Hepatocyte (in vitro differentiated cells): Measurements from ENCODE around the gene MRI1. TPM values are rescaled to one million over a fixed set of nuclear protein-coding genes. Genes with fewer than 3 reads are reported as not detected.

Experiments used
- DNase-seq: peaks from one replicate; pipeline ENCODE4 v3.0.0-alpha.2; 2016; ENCODE audit warnings: low spot score
- H2AFZ ChIP-seq: fragments of 200-600 bp; sonication (generic); 2 replicates; pipeline ENCODE4 v1.6.0; 2016; ENCODE audit warnings: antibody characterized with exemption, mild to moderate bottlenecking
- H3K27ac ChIP-seq: fragments of 200-600 bp; sonication (generic); 2 replicates; pipeline ENCODE4 v1.5.1; 2016; ENCODE audit warnings: mild to moderate bottlenecking
- H3K27me3 ChIP-seq: fragments of 200-600 bp; sonication (generic); 2 replicates; pipeline ENCODE4 v1.6.1; 2016
- H3K36me3 ChIP-seq: fragments of 200-600 bp; sonication (generic); replicated peaks from 2 replicates; pipeline ENCODE4 v1.5.1; 2016; ENCODE audit warnings: low read depth; ENCODE audit not compliant: insufficient read depth
- H3K4me1 ChIP-seq: fragments of 200-600 bp; sonication (generic); 2 replicates; pipeline ENCODE4 v1.5.1; 2016; ENCODE audit warnings: mild to moderate bottlenecking, moderate library complexity; ENCODE audit not compliant: insufficient read depth
- H3K4me2 ChIP-seq: fragments of 200-600 bp; sonication (generic); 2 replicates; pipeline ENCODE4 v1.6.0; 2016
- H3K4me3 ChIP-seq: fragments of 200-600 bp; sonication (generic); 2 replicates; pipeline ENCODE4 v1.5.1; 2016; ENCODE audit warnings: mild to moderate bottlenecking
- H3K79me2 ChIP-seq: fragments of 200-600 bp; sonication (generic); 2 replicates; pipeline ENCODE4 v1.6.0; 2017; ENCODE audit warnings: mild to moderate bottlenecking
- H3K9me2 ChIP-seq: fragments of 200-600 bp; sonication (generic); replicated peaks from 2 replicates; pipeline ENCODE4 v1.6.0; 2017; ENCODE audit warnings: mild to moderate bottlenecking; ENCODE audit not compliant: insufficient read depth
- H3K9me3 ChIP-seq: fragments of 200-600 bp; sonication (generic); 2 replicates; pipeline ENCODE4 v1.5.1; 2016; ENCODE audit warnings: low read depth, mild to moderate bottlenecking
- H4K20me1 ChIP-seq: fragments of 200-600 bp; sonication (generic); 2 replicates; pipeline ENCODE4 v1.6.0; 2016; ENCODE audit warnings: mild to moderate bottlenecking; ENCODE audit not compliant: insufficient read depth, poor library complexity, severe bottlenecking
- EZH2 ChIP-seq: fragments of 200-600 bp; sonication (generic); IDR thresholded peaks from 2 replicates; pipeline ENCODE4 v1.6.1; 2016; ENCODE audit warnings: antibody characterized with exemption, mild to moderate bottlenecking, borderline replicate concordance
- EZH2phosphoT487 ChIP-seq: fragments of 200-600 bp; sonication (generic); IDR thresholded peaks from one replicate; pipeline ENCODE4 v1.6.1; 2018; ENCODE audit warnings: antibody characterized with exemption, mild to moderate bottlenecking, low read depth, moderate library complexity; ENCODE audit not compliant: unreplicated experiment, severe bottlenecking
- WGBS: methylation state at CpG from one replicate; pipeline ENCODE4 v1.1.6; 2016; ENCODE audit warnings: low lambda C conversion rate; ENCODE audit errors: missing lambda C conversion rate; 5-methylcytosine and 5-hydroxymethylcytosine counted together
- polyA plus RNA-seq: library from polyadenylated mRNA; unstranded; fragments of >200 nt; fragmentation: Nextera tagmentation; extraction: Ambion mirVana; gene quantifications from 2 replicates; pipeline ENCODE4 v1.2.1, GENCODE V29; 2016
- total RNA-seq: library from RNA; depleted of rRNA; stranded (reverse); fragments of >200 nt; gene quantifications from 2 replicates; pipeline ENCODE4 v1.2.3, GENCODE V29; 2014
- TF ChIP-seq, protein P1 (sequence below): fragments of 200-600 bp; sonication (generic); IDR thresholded peaks from 2 replicates; pipeline ENCODE4 v1.5.1; 2016; ENCODE audit warnings: antibody characterized with exemption, mild to moderate bottlenecking; ENCODE audit not compliant: poor library complexity

The MRI1 gene
- total and polyA plus RNA-seq, 2 experiments from 2014 or later: 18.5 to 21.9 TPM

DNA sequence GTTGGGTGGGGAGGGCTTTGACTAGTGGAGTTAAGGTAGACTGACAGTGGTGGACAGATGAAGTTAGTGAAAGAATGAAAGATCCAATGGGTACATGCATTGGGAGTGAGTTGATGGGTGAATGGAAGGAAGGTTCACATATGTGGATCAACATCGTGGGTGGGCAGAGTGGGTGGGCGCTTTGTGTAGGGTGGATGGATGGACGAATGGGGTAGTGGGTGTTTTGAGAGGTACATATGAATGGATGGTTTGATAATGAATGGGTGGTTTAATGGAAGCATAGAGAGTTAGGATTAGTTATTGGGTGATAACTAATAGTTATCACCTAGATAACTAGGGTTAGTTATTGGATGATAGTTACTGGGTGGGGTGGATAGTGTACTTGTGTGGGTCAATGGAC lies 42.4 kb downstream of the MRI1 start:
- H3K79me2 ChIP-seq: no peaks in the 10 kb centered on the region
- TF ChIP-seq, protein P1, sequence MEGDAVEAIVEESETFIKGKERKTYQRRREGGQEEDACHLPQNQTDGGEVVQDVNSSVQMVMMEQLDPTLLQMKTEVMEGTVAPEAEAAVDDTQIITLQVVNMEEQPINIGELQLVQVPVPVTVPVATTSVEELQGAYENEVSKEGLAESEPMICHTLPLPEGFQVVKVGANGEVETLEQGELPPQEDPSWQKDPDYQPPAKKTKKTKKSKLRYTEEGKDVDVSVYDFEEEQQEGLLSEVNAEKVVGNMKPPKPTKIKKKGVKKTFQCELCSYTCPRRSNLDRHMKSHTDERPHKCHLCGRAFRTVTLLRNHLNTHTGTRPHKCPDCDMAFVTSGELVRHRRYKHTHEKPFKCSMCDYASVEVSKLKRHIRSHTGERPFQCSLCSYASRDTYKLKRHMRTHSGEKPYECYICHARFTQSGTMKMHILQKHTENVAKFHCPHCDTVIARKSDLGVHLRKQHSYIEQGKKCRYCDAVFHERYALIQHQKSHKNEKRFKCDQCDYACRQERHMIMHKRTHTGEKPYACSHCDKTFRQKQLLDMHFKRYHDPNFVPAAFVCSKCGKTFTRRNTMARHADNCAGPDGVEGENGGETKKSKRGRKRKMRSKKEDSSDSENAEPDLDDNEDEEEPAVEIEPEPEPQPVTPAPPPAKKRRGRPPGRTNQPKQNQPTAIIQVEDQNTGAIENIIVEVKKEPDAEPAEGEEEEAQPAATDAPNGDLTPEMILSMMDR: no peak
- no peak for TF ChIP-seq EZH2
- no peak for TF ChIP-seq EZH2phosphoT487
- no peaks in the 10 kb centered on the region for H3K36me3 ChIP-seq
- no peaks in the 10 kb centered on the region for H3K27me3 ChIP-seq
- DNase-seq: no peak
- H2AFZ ChIP-seq: no peak overlapping the region
- H4K20me1 ChIP-seq: no peaks in the 10 kb centered on the region
- no peaks in the 10 kb centered on the region for H3K9me2 ChIP-seq
- no peak overlapping the region for H3K4me3 ChIP-seq
- H3K27ac ChIP-seq: no peak overlapping the region
- no peaks in the 10 kb centered on the region for H3K4me1 ChIP-seq
- 97% methylated on average over 3 of the region's 3 CpGs for WGBS
- no peak overlapping the region for H3K4me2 ChIP-seq
- H3K9me3 ChIP-seq: no peaks in the 10 kb centered on the region

DNA sequence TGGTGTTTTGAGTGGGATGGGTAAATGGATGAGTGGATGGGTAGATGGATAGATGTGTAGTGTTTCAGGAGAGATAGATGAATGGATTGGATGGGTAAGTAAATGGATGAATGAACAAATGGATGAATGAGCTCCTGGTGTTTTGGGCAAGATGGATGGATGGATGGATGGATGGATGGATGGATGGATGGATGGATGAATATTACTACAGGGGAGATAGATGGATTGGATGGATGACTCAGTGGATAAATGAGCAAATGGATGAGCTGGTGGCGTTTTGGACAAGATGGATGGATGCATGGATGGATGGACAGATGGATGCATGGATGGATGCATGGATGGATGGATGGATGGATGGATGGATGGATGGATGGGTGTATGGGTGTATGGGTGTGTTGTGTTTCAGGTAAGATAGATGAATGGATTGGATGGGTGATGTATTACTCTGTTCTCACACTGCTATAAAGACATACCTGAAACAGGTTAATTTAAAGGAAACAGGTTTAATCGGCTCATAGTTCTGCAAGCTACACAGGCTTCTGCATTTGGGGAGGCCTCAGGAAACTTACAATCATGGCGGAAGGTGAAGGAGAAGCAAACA lies 43.2 kb downstream of the MRI1 start:
- H4K20me1 ChIP-seq: no peaks in the 10 kb centered on the region
- no peak overlapping the region for H3K27ac ChIP-seq
- no peak overlapping the region for H3K4me2 ChIP-seq
- H3K79me2 ChIP-seq: no peaks in the 10 kb centered on the region
- H3K4me3 ChIP-seq: no peak overlapping the region
- no peak overlapping the region for H2AFZ ChIP-seq
- no peaks in the 10 kb centered on the region for H3K27me3 ChIP-seq
- H3K36me3 ChIP-seq: no peaks in the 10 kb centered on the region
- H3K4me1 ChIP-seq: no peaks in the 10 kb centered on the region
- no peak for TF ChIP-seq EZH2phosphoT487
- no peak for TF ChIP-seq EZH2
- TF ChIP-seq, protein P1: no peak
- DNase-seq: no peak
- 100% methylated on average over 3 of the region's 3 CpGs for WGBS
- H3K9me2 ChIP-seq: no peaks in the 10 kb centered on the region
- H3K9me3 ChIP-seq: no peaks in the 10 kb centered on the region

DNA sequence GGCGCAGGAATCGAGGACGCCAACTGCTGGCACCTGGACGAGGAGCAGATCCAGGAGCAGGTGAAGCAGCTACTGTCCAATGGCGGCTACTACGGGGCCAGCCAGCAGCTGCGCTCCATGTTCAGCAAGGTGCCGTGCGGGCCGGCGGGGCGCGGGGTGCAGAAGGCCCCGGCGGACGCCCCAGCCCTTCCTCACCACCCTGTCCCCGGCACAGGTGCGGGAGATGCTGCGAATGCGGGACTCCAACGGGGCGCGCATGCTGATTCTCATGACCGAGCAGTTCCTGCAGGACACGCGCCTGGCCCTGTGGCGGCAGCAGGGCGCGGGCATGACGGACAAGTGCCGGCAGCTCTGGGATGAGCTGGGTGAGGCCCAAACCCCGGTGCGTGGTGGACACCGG lies 44.5 kb downstream of the MRI1 start:
- Histone ChIP-seq H3K4me1 (no peaks in the 10 kb centered on the region), H3K36me3 (no peaks in the 10 kb centered on the region), H3K79me2 (no peaks in the 10 kb centered on the region), H3K9me2 (no peaks in the 10 kb centered on the region), H2AFZ (no peak overlapping the region), H3K4me3 (no peak overlapping the region), H3K27ac (no peak overlapping the region), H4K20me1 (no peaks in the 10 kb centered on the region), H3K27me3 (no peaks in the 10 kb centered on the region), H3K9me3 (no peaks in the 10 kb centered on the region), H3K4me2 (no peak overlapping the region)
- 98% methylated on average over 27 of the region's 34 CpGs for WGBS
- no peak for DNase-seq
- TF ChIP-seq EZH2phosphoT487 (no peak), EZH2 (no peak)
- TF ChIP-seq, protein P1: no peak

DNA sequence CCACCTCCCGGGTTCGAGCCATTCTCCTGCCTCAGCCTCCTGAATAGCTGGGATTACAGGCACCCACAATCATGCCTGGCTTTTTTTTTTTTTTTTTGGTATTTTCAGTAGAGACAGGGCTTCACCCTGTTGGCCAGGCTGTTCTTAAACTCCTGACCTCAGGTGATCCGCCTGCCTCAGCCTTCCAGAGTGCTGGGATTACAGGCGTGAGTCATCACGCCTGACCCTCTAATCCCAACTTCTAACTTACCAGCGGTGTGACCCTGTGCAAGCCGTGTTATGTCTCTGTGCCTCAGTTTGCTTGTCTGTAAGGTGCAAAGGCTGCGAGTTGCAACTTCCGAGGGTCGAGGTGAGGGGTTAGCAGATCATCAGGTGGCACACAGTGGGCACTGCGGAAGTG lies 48.2 kb downstream of the MRI1 start:
- H2AFZ ChIP-seq: no peak overlapping the region
- H3K9me2 ChIP-seq: no peaks in the 10 kb centered on the region
- no peaks in the 10 kb centered on the region for H3K9me3 ChIP-seq
- no peaks in the 10 kb centered on the region for H3K4me1 ChIP-seq
- DNase-seq: no peak
- no peak overlapping the region for H3K4me3 ChIP-seq
- H3K4me2 ChIP-seq: no peak overlapping the region
- no peaks in the 10 kb centered on the region for H4K20me1 ChIP-seq
- no peak for TF ChIP-seq EZH2
- TF ChIP-seq EZH2phosphoT487: no peak
- TF ChIP-seq, protein P1: no peak
- no peaks in the 10 kb centered on the region for H3K36me3 ChIP-seq
- H3K79me2 ChIP-seq: no peaks in the 10 kb centered on the region
- no peak overlapping the region for H3K27ac ChIP-seq
- WGBS: 80% methylated on average over 11 of the region's 11 CpGs
- H3K27me3 ChIP-seq: no peaks in the 10 kb centered on the region
